Natural killer cell (primary cell): ENCODE results near the gene CEP44. TPM values are rescaled to one million over a fixed set of nuclear protein-coding genes. Genes with fewer than 3 reads are reported as not detected.
"Not testable (repeated sequence)": the region's sequence is repeated elsewhere in the genome, so short reads cannot be mapped to it uniquely, and the experiment has no call there.

Experiments
- ATAC-seq, 3 donors: fragments of 150-1000 bp in 2 of 3; fragments of 200-7000 bp in 1 of 3; cut with Tn5 transposase; 1 replicate in 1 of 3; 2 replicates in 2 of 3; pipeline ENCODE4 v1.10.0; 2021; ENCODE audit warnings: mild to moderate bottlenecking in 2 of 3, moderate library complexity in 2 of 3
- DNase-seq, 2 donors: peaks; one replicate each; pipeline versions ENCODE4 v3.0.0 to v3.0.0-alpha.2; 2013 to 2021; ENCODE audit warnings: mixed read lengths in 1 of 2
- H3K27ac ChIP-seq: one replicate; pipeline ENCODE4 v1.5.1; 2013; ENCODE audit warnings: mild to moderate bottlenecking, low read length
- H3K27me3 ChIP-seq: one replicate; pipeline ENCODE4 v1.6.1; 2013; ENCODE audit warnings: low read length; ENCODE audit not compliant: control insufficient read depth, insufficient read depth
- H3K36me3 ChIP-seq: one replicate; pipeline ENCODE4 v1.6.1; 2013; ENCODE audit warnings: low read length; ENCODE audit not compliant: control insufficient read depth, insufficient read depth
- H3K4me1 ChIP-seq: one replicate; pipeline ENCODE4 v1.6.1; 2013; ENCODE audit warnings: low read length; ENCODE audit not compliant: control insufficient read depth, insufficient read depth
- H3K4me3 ChIP-seq: one replicate; pipeline ENCODE4 v1.5.1; 2013; ENCODE audit warnings: low read length
- H3K9me3 ChIP-seq: one replicate; pipeline ENCODE4 v1.6.1; 2013; ENCODE audit warnings: low read length; ENCODE audit not compliant: control insufficient read depth, insufficient read depth
- H3K27ac Mint-ChIP-seq, 2 donors: one replicate each; pipeline ENCODE4 v1.8.0; 2022; ENCODE audit warnings: mild to moderate bottlenecking in 2 of 2, mixed read lengths in 2 of 2, moderate library complexity in 1 of 2
- H3K27me3 Mint-ChIP-seq, 2 donors: one replicate each; pipeline ENCODE4 v1.8.0; 2022; ENCODE audit warnings: low read depth in 2 of 2, mixed read lengths in 2 of 2
- H3K36me3 Mint-ChIP-seq: one replicate; pipeline ENCODE4 v1.8.0; 2022; ENCODE audit warnings: mixed read lengths
- H3K4me1 Mint-ChIP-seq, 2 donors: one replicate each; pipeline ENCODE4 v1.8.0; 2022; ENCODE audit warnings: mixed read lengths in 2 of 2
- H3K4me3 Mint-ChIP-seq: one replicate; pipeline ENCODE4 v1.8.0; 2022; ENCODE audit warnings: mild to moderate bottlenecking, moderate library complexity, mixed read lengths
- H3K9me3 Mint-ChIP-seq, 2 donors: one replicate each; pipeline ENCODE4 v1.8.0; 2022; ENCODE audit warnings: mixed read lengths in 2 of 2
- WGBS: methylation state at CpG from one replicate; pipeline ENCODE4 v1.1.7; 2013; ENCODE audit warnings: missing lambda C conversion rate; ENCODE audit not compliant: insufficient coverage; 5-methylcytosine and 5-hydroxymethylcytosine counted together
- intact Hi-C: fragments of 100-400 bp; cut with micrococcal nuclease; formaldehyde crosslinking; loops from one replicate; pipeline ENCODE4 v1.14.2; 2022
- total RNA-seq, 4 donors: library from RNA; stranded (reverse); fragments of 120-200 nt in 1 of 4; gene quantifications; one replicate each; pipeline versions ENCODE4 v1.2.3 to v1.2.4, GENCODE V29; 2013 to 2022
- TF ChIP-seq, protein P1 (sequence below): fragments of 200-600 bp; IDR thresholded peaks from one replicate; pipeline ENCODE4 v1.8.0; 2022; ENCODE audit warnings: antibody characterized with exemption

The CEP44 gene
- total RNA-seq, 3 donors from 2014 or later (not counting 1 experiment from before 2014, with no cell fraction given) = 21.7 to 25.2 (median 23.4) TPM

DNA sequence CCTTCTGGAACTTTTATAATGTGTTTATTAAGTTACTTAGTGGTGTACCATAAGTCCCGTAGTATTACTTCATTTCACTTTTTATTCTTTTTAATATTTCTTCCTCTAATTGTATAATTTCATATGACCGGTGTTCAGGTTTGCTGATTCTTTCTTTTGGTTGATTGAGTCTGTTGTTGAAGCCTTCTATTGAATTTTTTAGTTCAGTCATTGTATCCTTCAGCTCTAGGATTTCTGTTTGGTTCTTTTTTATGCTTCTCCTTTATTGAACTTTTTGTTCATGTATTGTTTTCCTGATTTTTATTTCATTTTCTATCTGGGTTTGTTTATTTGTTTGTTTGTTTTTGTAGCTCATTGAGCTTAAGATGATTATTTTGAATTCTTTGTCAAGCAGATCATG, 8.8 kb downstream of the CEP44 start:
- peaks cover 11 to 23% of the 10 kb centered on the region in 2 donors for H3K4me1 Mint-ChIP-seq
- Histone ChIP-seq H3K4me1 (no peaks in the 10 kb centered on the region), H3K36me3 (peaks cover 2% of the 10 kb centered on the region), H3K27ac (no peak overlapping the region), H3K9me3 (peaks cover 8% of the 10 kb centered on the region), H3K4me3 (no peak overlapping the region), H3K27me3 (no peaks in the 10 kb centered on the region)
- no peaks in the 10 kb centered on the region for H3K27me3 Mint-ChIP-seq
- no peak overlapping the region for H3K27ac Mint-ChIP-seq
- H3K9me3 Mint-ChIP-seq = peaks cover 4 to 9% of the 10 kb centered on the region in 2 donors
- no CpG with 5 or more reads among the region's 2 CpGs for WGBS
- intact Hi-C loops = no loop called here
- no peak overlapping the region for H3K4me3 Mint-ChIP-seq
- TF ChIP-seq, protein P1, sequence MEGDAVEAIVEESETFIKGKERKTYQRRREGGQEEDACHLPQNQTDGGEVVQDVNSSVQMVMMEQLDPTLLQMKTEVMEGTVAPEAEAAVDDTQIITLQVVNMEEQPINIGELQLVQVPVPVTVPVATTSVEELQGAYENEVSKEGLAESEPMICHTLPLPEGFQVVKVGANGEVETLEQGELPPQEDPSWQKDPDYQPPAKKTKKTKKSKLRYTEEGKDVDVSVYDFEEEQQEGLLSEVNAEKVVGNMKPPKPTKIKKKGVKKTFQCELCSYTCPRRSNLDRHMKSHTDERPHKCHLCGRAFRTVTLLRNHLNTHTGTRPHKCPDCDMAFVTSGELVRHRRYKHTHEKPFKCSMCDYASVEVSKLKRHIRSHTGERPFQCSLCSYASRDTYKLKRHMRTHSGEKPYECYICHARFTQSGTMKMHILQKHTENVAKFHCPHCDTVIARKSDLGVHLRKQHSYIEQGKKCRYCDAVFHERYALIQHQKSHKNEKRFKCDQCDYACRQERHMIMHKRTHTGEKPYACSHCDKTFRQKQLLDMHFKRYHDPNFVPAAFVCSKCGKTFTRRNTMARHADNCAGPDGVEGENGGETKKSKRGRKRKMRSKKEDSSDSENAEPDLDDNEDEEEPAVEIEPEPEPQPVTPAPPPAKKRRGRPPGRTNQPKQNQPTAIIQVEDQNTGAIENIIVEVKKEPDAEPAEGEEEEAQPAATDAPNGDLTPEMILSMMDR = no peak
- DNase-seq = no peak
- ATAC-seq = no peak
- peaks cover 12% of the 10 kb centered on the region for H3K36me3 Mint-ChIP-seq

DNA sequence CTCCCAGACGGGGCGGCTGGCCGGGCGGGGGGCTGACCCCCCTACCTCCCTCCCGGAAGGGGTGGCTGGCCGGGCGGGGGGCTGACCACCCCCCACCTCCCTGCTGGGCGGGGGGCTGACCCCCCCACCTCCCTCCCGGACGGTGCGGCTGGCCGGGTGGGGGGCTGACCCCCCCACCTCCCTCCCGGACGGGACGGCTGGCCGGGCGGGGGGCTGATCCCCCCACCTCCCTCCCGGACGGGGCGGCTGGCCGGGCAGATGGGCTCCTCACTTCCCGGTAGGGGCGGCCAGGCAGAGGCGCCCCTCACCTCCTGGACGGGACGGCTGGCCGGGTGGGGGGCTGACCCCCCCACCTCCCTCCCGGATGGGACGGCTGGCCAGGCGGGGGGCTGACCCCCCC, 10.9 kb downstream of the CEP44 start:
- DNase-seq, H3K4me3 Mint-ChIP-seq, intact Hi-C loops, ATAC-seq, H3K27me3 ChIP-seq, H3K4me3 ChIP-seq, H3K27me3 Mint-ChIP-seq, H3K4me1 ChIP-seq, H3K27ac ChIP-seq, H3K36me3 ChIP-seq, H3K9me3 Mint-ChIP-seq, H3K9me3 ChIP-seq, H3K27ac Mint-ChIP-seq: not testable (repeated sequence)
- peaks cover 11 to 14% of the 10 kb centered on the region in 2 donors for H3K4me1 Mint-ChIP-seq
- WGBS = over 99% methylated on average over 15 of the region's 30 CpGs
- H3K36me3 Mint-ChIP-seq = peaks cover 12% of the 10 kb centered on the region

GRCh38 chr4:174295142-174295541, 11.4 kb downstream of the CEP44 start:
- H3K9me3 Mint-ChIP-seq, H3K27ac ChIP-seq, H3K4me3 ChIP-seq, H3K4me1 ChIP-seq, intact Hi-C loops, DNase-seq, H3K36me3 ChIP-seq, H3K27me3 Mint-ChIP-seq, ATAC-seq, H3K4me3 Mint-ChIP-seq, H3K27me3 ChIP-seq, H3K9me3 ChIP-seq, H3K27ac Mint-ChIP-seq: not testable (repeated sequence)
- WGBS = 95% methylated on average over 8 of the region's 27 CpGs
- peaks cover 12% of the 10 kb centered on the region for H3K36me3 Mint-ChIP-seq
- peaks cover 11 to 14% of the 10 kb centered on the region in 2 donors for H3K4me1 Mint-ChIP-seq

DNA sequence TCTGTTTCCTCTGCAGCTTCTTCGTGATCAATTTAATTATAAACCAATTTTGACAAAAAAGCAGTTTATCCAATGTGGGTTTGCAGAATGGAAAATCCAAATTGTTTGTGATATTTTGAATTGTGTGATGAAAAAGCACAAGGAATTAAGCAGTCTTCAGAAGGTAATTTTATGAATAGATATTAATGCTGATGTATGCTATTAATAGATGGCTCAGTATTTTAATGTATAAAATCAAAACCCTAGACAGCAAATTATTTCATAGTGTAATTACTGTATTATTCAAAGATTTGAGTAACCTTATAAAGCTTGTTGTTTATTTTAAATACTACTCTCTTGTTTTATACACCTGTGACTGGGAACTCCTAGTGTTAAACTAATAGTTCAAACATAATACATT, 20.0 kb downstream of the CEP44 start:
- Histone ChIP-seq H3K27ac (no peak overlapping the region), H3K9me3 (no peaks in the 10 kb centered on the region), H3K27me3 (no peaks in the 10 kb centered on the region), H3K4me3 (no peak overlapping the region), H3K36me3 (peaks cover 32% of the 10 kb centered on the region), H3K4me1 (no peaks in the 10 kb centered on the region)
- Mint-ChIP-seq H3K36me3 (peaks cover 11% of the 10 kb centered on the region), H3K9me3 (no peaks in the 10 kb centered on the region), H3K4me1 (no peaks in the 10 kb centered on the region), H3K4me3 (no peak overlapping the region), H3K27ac (no peak overlapping the region), H3K27me3 (no peaks in the 10 kb centered on the region)
- ATAC-seq (no peak), DNase-seq (no peak)
- intact Hi-C loops = no loop called here
- no CpG with 5 or more reads among the region's 1 CpG for WGBS
- TF ChIP-seq, protein P1 = no peak
